Measurements from ENCODE around the gene STYXL2. TPM values are rescaled to one million over a fixed set of nuclear protein-coding genes. Genes with fewer than 3 reads are reported as not detected.

The STYXL2 gene
- total RNA-seq, 2 donors from 2014 or later, result not detected

- H3K27me3 Mint-ChIP-seq, result peaks cover 24 to 41% of the 10 kb centered on the region in 2 donors
- no peaks in the 10 kb centered on the region for H3K4me1 Mint-ChIP-seq (ENCODE audit: low read depth in 2 of 2)
- no peaks in the 10 kb centered on the region for H3K36me3 Mint-ChIP-seq
- H3K9me3 Mint-ChIP-seq, result no peaks in the 10 kb centered on the region
- no peak overlapping the region for H3K27ac Mint-ChIP-seq
- ATAC-seq, result no peak
- no peak for DNase-seq (ENCODE audit: low spot score)
- H3K4me3 Mint-ChIP-seq, result no peak overlapping the region
Observed at GRCh38 chr1:167138703-167139102, 44.8 kb downstream of the STYXL2 start.

DNA sequence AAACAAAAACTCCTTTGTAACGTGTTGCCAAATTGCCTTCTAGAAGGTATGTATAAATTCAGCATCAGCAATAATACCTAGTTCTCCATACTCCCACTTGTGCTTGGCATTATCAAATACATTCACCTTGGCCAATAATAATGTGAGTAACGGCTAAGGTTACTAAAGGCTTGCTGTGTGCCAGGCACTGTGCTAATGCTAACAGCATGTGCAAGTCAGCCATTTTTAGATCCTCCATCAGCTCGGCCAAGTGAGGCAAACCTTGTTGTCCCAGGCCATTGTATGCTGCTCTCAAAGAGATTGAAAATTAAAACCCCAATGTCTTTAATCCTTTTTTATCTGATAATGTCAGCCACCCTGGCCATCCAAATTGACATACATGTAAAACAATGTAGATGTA is 48.1 kb downstream of the STYXL2 start:
- H3K4me1 Mint-ChIP-seq (ENCODE audit: low read depth in 2 of 2), result no peaks in the 10 kb centered on the region
- H3K27ac Mint-ChIP-seq, result no peak overlapping the region
- H3K4me3 Mint-ChIP-seq, result no peak overlapping the region
- H3K9me3 Mint-ChIP-seq, result no peaks in the 10 kb centered on the region
- H3K27me3 Mint-ChIP-seq, result peaks cover 23 to 39% of the 10 kb centered on the region in 2 donors
- DNase-seq (ENCODE audit: low spot score) (no peak), ATAC-seq (no peak)
- H3K36me3 Mint-ChIP-seq, result peaks cover under 1% of the 10 kb centered on the region

Other genes starting within 250 kb of the STYXL2 start
- 10 to 100 TPM in 1 of 2 donors, 1 to 10 TPM in 1; 9.3 to 10.2 TPM for gene TADA1, start 217.8 kb upstream of the STYXL2 start, total RNA-seq
- 1 to 10 TPM; 2.1 to 3.5 TPM for gene ILDR2, start 118.5 kb upstream of the STYXL2 start, total RNA-seq
- gene MAEL, start 104.8 kb upstream of the STYXL2 start, total RNA-seq, result not detected
- not detected for gene GPA33, start 3.7 kb upstream of the STYXL2 start, total RNA-seq
- gene POU2F1, start 126.8 kb downstream of the STYXL2 start, total RNA-seq, result 10 to 100 TPM; 22.9 to 40.2 TPM